Gastrocnemius medialis (tissue), 4 donors: ENCODE results near the gene SRBD1.

Experiments
- CTCF ChIP-seq, 5 experiments: fragments of 450-650 bp in 3 of 5; fragments of 200-600 bp in 2 of 5; sonication (generic) in 2 of 5; IDR thresholded peaks in 4 of 5; conservative IDR thresholded peaks in 1 of 5; 1 replicate in 4 of 5; 2 replicates in 1 of 5; pipeline ENCODE4 v1.5.1; 2016 to 2019; ENCODE audit warnings: antibody characterized with exemption in 5 of 5, mild to moderate bottlenecking in 3 of 5, moderate library complexity in 3 of 5
- POLR2A ChIP-seq, 2 donors: fragments of 450-650 bp; IDR thresholded peaks; one replicate each; pipeline ENCODE4 v1.6.1; 2017; ENCODE audit warnings: antibody characterized with exemption in 2 of 2, mild to moderate bottlenecking in 2 of 2, moderate library complexity in 2 of 2

DNA sequence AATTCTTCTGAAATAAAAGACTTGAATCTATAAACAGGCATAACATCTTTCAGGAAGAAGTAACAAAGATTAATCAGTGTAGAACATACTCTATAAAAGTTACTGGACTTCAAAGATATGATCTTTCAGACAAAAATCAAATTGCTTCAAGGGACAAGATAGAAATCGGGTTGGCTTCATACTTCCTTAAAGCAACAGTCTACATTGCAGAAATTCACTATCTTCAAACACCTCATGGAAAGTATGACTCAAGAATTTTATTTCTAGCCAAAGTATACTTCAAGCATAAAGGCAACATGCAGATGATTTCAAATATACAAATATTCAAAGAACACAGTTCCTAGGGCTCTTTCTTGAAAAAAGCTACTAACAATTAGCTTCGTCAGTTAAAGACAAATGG is 240.7 kb downstream of the SRBD1 start:
- TF ChIP-seq CTCF (IDR thresholded peaks at IDR 0.05 in 4 of 5, conservative IDR thresholded peaks at IDR 0.05 in 1 of 5) (no peak), POLR2A (IDR thresholded peaks at IDR 0.05) (no peak)
